HepG2 (cell line): Measurements from ENCODE around the gene CLDN9. TPM values are rescaled to one million over a fixed set of nuclear protein-coding genes. Genes with fewer than 3 reads are reported as not detected.

Experiments
- CSRNP2 ChIP-seq: sonication (generic); formaldehyde crosslinking; conservative IDR thresholded peaks from 2 replicates; pipeline ENCODE4 v1.8.0; 2022; ENCODE audit warnings: low read depth, missing genetic modification reagents
- ELF1 ChIP-seq: sonication (generic); formaldehyde crosslinking; IDR thresholded peaks from 2 replicates; pipeline ENCODE4 v1.4.0; 2020; ENCODE audit warnings: missing genetic modification reagents
- FOSL1 ChIP-seq: sonication (generic); formaldehyde crosslinking; IDR thresholded peaks from 2 replicates; pipeline ENCODE4 v1.9.0; 2021; ENCODE audit warnings: missing genetic modification reagents, borderline replicate concordance
- NAIF1 ChIP-seq: sonication (generic); formaldehyde crosslinking; IDR thresholded peaks from 2 replicates; pipeline ENCODE4 v1.5.0; 2020; ENCODE audit warnings: mild to moderate bottlenecking, missing genetic modification reagents, borderline replicate concordance
- POLR2A ChIP-seq, 2 experiments: IDR thresholded peaks; 2 replicates each; pipeline ENCODE4 v1.6.1; 2011; ENCODE audit warnings: low read depth in 2 of 2, low read length in 2 of 2, mild to moderate bottlenecking in 1 of 2, moderate library complexity in 1 of 2; ENCODE audit not compliant: insufficient read depth in 1 of 2
- RFX3 ChIP-seq: IDR thresholded peaks from 2 replicates; pipeline ENCODE4 v1.6.1; 2016; ENCODE audit warnings: missing biosample characterization, missing genetic modification reagents
- SAFB2 ChIP-seq: sonication (generic); formaldehyde crosslinking; IDR thresholded peaks from 2 replicates; pipeline ENCODE4 v1.5.1; 2020; ENCODE audit warnings: missing genetic modification reagents, low read depth, mild to moderate bottlenecking, borderline replicate concordance
- SP4 ChIP-seq: sonication (generic); formaldehyde crosslinking; IDR thresholded peaks from 2 replicates; pipeline ENCODE4 v1.8.1; 2023; ENCODE audit warnings: mild to moderate bottlenecking, missing genetic modification reagents
- YY1 ChIP-seq: IDR thresholded peaks from 2 replicates; pipeline ENCODE4 v1.6.1; 2011; ENCODE audit warnings: low read length, low read depth, moderate library complexity, mild to moderate bottlenecking; ENCODE audit not compliant: insufficient read depth, insufficient replicate concordance
- ZBTB20 ChIP-seq: sonication (generic); formaldehyde crosslinking; IDR thresholded peaks from 2 replicates; pipeline ENCODE4 v1.8.1; 2023; ENCODE audit warnings: missing genetic modification reagents, low read depth, mild to moderate bottlenecking, borderline replicate concordance
- ZFP90 ChIP-seq: sonication (generic); formaldehyde crosslinking; IDR thresholded peaks from 2 replicates; pipeline ENCODE4 v1.8.0; 2022; ENCODE audit warnings: missing genetic modification reagents, mild to moderate bottlenecking, inconsistent platforms, borderline replicate concordance
- ZNF343 ChIP-seq: sonication (generic); formaldehyde crosslinking; IDR thresholded peaks from 2 replicates; pipeline ENCODE4 v1.4.0; 2020; ENCODE audit warnings: mild to moderate bottlenecking, missing genetic modification reagents
- ZNF362 ChIP-seq: sonication (generic); formaldehyde crosslinking; IDR thresholded peaks from 2 replicates; pipeline ENCODE4 v1.4.0; 2020; ENCODE audit warnings: missing genetic modification reagents, mild to moderate bottlenecking, borderline replicate concordance
- ZNF383 ChIP-seq: sonication (generic); formaldehyde crosslinking; IDR thresholded peaks from 2 replicates; pipeline ENCODE4 v1.4.0; 2020; ENCODE audit warnings: missing genetic modification reagents, mild to moderate bottlenecking, borderline replicate concordance
- ZNF574 ChIP-seq: sonication (generic); formaldehyde crosslinking; IDR thresholded peaks from 2 replicates; pipeline ENCODE4 v1.4.0; 2020; ENCODE audit warnings: missing genetic modification reagents
- ZUFSP ChIP-seq: sonication (generic); formaldehyde crosslinking; IDR thresholded peaks from 2 replicates; pipeline ENCODE4 v1.9.0; 2021; ENCODE audit warnings: missing genetic modification reagents, mild to moderate bottlenecking, borderline replicate concordance
- ZXDC ChIP-seq: sonication (generic); formaldehyde crosslinking; IDR thresholded peaks from 2 replicates; pipeline ENCODE4 v1.5.0; 2020; ENCODE audit warnings: mild to moderate bottlenecking, missing genetic modification reagents
- polyA plus RNA-seq, 8 experiments: library from polyadenylated mRNA; depleted of rRNA in 3 of 8; stranded (reverse) in 7 of 8; unstranded in 1 of 8; fragments of >200 nt; fragmentation: Illumina TruSeq in 4 of 8; extraction: Trizol in 4 of 8; gene quantifications; 2 replicates each; pipeline versions ENCODE4 v1.2.1 to v1.2.3, GENCODE V29; 2011 to 2016; ENCODE audit warnings: low read depth in 4 of 8, missing spikeins in 1 of 8, mixed read lengths in 1 of 8; ENCODE audit not compliant: insufficient read depth in 1 of 8
- total RNA-seq, 5 experiments: library from RNA; depleted of rRNA; stranded (reverse); fragments of >200 nt; fragmentation: Illumina TruSeq; extraction: Trizol; gene quantifications; 2 replicates each; pipeline ENCODE4 v1.2.3, GENCODE V29; 2016; ENCODE audit warnings: low read depth in 1 of 5
- TF ChIP-seq, protein P1 (sequence below): sonication (generic); formaldehyde crosslinking; IDR thresholded peaks from 2 replicates; pipeline ENCODE4 v1.4.0; 2020; ENCODE audit warnings: low read depth, mild to moderate bottlenecking, missing genetic modification reagents

CLDN9 gene
- total and polyA plus RNA-seq, 2 of the 13 experiments (the other 11 are each of a cell fraction or from before 2014, with no cell fraction given): 0.15 to 0.26 TPM

- TF ChIP-seq CSRNP2 (CRISPR knock-in tag) (no peak), ELF1 (no peak), SAFB2 (CRISPR knock-in tag) (0 out of 2 replicates have a peak, but pooled peaks have one; percentile 0), ZBTB20 (no peak), ZXDC (CRISPR knock-in tag) (0 out of 2 replicates have a peak, but pooled peaks have one; percentile 74), NAIF1 (no peak), FOSL1 (CRISPR knock-in tag) (no peak), ZNF362 (CRISPR knock-in tag) (no peak), YY1 (no peak), ZFP90 (no peak), POLR2A (IDR thresholded peaks at IDR 0.05; ENCODE audit: insufficient read depth in 1 of 2, low read depth in 2 of 2, low read length in 2 of 2) (peak; percentile 63 to 92; a peak in 3 of 4 replicates), ZNF343 (CRISPR knock-in tag) (0 out of 2 replicates have a peak, but pooled peaks have one; percentile 24), ZNF383 (CRISPR knock-in tag) (no peak; the same call in 1 of the 2 replicates), SP4 (CRISPR knock-in tag) (peak; percentile 55; the same call in 1 of the 2 replicates), ZNF574 (peak; percentile 17; the same call in 1 of the 2 replicates), ZUFSP (no peak), RFX3 (CRISPR knock-in tag) (no peak)
- TF ChIP-seq, protein P1, sequence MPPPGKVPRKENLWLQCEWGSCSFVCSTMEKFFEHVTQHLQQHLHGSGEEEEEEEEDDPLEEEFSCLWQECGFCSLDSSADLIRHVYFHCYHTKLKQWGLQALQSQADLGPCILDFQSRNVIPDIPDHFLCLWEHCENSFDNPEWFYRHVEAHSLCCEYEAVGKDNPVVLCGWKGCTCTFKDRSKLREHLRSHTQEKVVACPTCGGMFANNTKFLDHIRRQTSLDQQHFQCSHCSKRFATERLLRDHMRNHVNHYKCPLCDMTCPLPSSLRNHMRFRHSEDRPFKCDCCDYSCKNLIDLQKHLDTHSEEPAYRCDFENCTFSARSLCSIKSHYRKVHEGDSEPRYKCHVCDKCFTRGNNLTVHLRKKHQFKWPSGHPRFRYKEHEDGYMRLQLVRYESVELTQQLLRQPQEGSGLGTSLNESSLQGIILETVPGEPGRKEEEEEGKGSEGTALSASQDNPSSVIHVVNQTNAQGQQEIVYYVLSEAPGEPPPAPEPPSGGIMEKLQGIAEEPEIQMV (CRISPR knock-in tag): no peak
These were observed 7.5 kb downstream of the CLDN9 start, which contains the start of gene TNFRSF12A (continued) for GRCh38 chr16:3020247-3020603.
